Ovary (tissue), 9 donors: Measurements from ENCODE around the gene MRPL9. TPM values are rescaled to one million over a fixed set of nuclear protein-coding genes. Genes with fewer than 3 reads are reported as not detected.
"Not testable (repeated sequence)": the region's sequence is repeated elsewhere in the genome, so short reads cannot be mapped to it uniquely, and the experiment has no call there.

ENCODE experiments used
- DNase-seq, 5 donors: peaks; one replicate each; pipeline ENCODE4 v3.0.0-alpha.2; 2019 to 2020
- H3K27ac ChIP-seq, 2 donors: fragments of 200-600 bp; one replicate each; pipeline versions ENCODE4 v1.5.1 to v1.8.0; 2019 to 2022
- H3K27me3 ChIP-seq: fragments of 200-600 bp; one replicate; pipeline ENCODE4 v1.8.0; 2022
- H3K36me3 ChIP-seq: fragments of 200-600 bp; sonication (generic); one replicate; pipeline ENCODE4 v1.5.1; 2019
- H3K4me1 ChIP-seq: one replicate; pipeline ENCODE4 v1.8.1; 2013; ENCODE audit warnings: mild to moderate bottlenecking, moderate library complexity; ENCODE audit not compliant: insufficient read depth
- H3K4me3 ChIP-seq: fragments of 200-600 bp; sonication (generic); one replicate; pipeline ENCODE4 v1.5.1; 2017
- H3K9me3 ChIP-seq, 2 donors: fragments of 200-600 bp in 1 of 2; sonication (generic) in 1 of 2; one replicate each; pipeline versions ENCODE4 v1.5.1 to v1.8.1; 2013 to 2019; ENCODE audit warnings: mild to moderate bottlenecking in 1 of 2, moderate library complexity in 1 of 2
- CTCF ChIP-seq, 3 donors: fragments of 450-650 bp in 2 of 3; fragments of 200-600 bp in 1 of 3; IDR thresholded peaks; one replicate each; pipeline versions ENCODE4 v1.5.1 to v1.8.0; 2016 to 2022; ENCODE audit warnings: antibody characterized with exemption in 3 of 3, mild to moderate bottlenecking in 1 of 3
- EP300 ChIP-seq: sonication (generic); formaldehyde crosslinking; IDR thresholded peaks from one replicate; pipeline ENCODE4 v1.6.1; 2017; ENCODE audit warnings: antibody characterized with exemption
- POLR2A ChIP-seq: fragments of 450-650 bp; IDR thresholded peaks from one replicate; pipeline ENCODE4 v1.6.1; 2017; ENCODE audit warnings: antibody characterized with exemption, mild to moderate bottlenecking, moderate library complexity
- WGBS, 3 donors: extraction: QIAGEN DNeasy Blood & Tissue Kit in 1 of 3; methylation state at CpG; one replicate each; pipeline versions ENCODE4 v1.1.5 to v1.1.7; 2013 to 2017; 5-methylcytosine and 5-hydroxymethylcytosine counted together
- intact Hi-C, 4 donors: fragments of 100-400 bp; cut with DNase I; formaldehyde crosslinking; loops; one replicate each; pipeline versions ENCODE4 v1.11.0 to v1.15.1; 2022 to 2023
- polyA plus RNA-seq, 2 donors: library from polyadenylated mRNA; stranded (reverse); fragments of 200-250 nt in 1 of 2; fragments of 350-450 nt in 1 of 2; fragmentation: Illumina TruSeq in 1 of 2; extraction: RNeasy Lipid Tissue Mini Kit (QIAGEN cat#74804) in 1 of 2; gene quantifications; one replicate each; pipeline ENCODE4 v1.2.3, GENCODE V29; 2013 to 2014
- total RNA-seq, 7 donors: library from RNA; depleted of rRNA in 2 of 7; stranded (reverse); fragments of >200 nt in 2 of 7; fragmentation: NEBNext Ultra II Directional in 3 of 7; extraction: Animal tissue kit (Norgen Biotek cat#: 25700) in 3 of 7; gene quantifications; one replicate each; pipeline versions ENCODE4 v1.1.0 to v1.2.4, GENCODE V29; 2016 to 2023
- donor health status: DM: no; HTN: no; CAD: no; lungs with moderate emphysema.
- donor health status: DM: no; HTN: no; CAD: no.
- donor health status: Bipolar disorder and iron deficiency.
- donor health status: DM: yes; HTN: yes; CAD: no.
- donor health status: DM: no; HTN: no; CAD: no.
- donor health status: DM: yes; HTN: yes; CAD: no.

Gene MRPL9
- total and polyA plus RNA-seq, 9 donors = 40.2 to 86.8 (median 55.4) TPM

GRCh38 chr1:151774256-151774922 lies 11.1 kb upstream of the MRPL9 start:
- Histone ChIP-seq H3K4me1 (no peaks in the 10 kb centered on the region), H3K36me3 (no peaks in the 10 kb centered on the region), H3K9me3 (no peaks in the 10 kb centered on the region), H3K27me3 (no peaks in the 10 kb centered on the region), H3K4me3 (no peak overlapping the region), H3K27ac (no peak overlapping the region)
- intact Hi-C loops = no loop called here
- no peak for TF ChIP-seq CTCF (IDR thresholded peaks at IDR 0.05)
- no peak for TF ChIP-seq POLR2A
- no peak for TF ChIP-seq EP300
- 64 to 77% (median 69%) methylated on average over 3 of the region's 3 CpGs for WGBS, 3 donors
- DNase-seq = no peak

- Histone ChIP-seq H3K4me1 (no peaks in the 10 kb centered on the region), H3K9me3 (no peaks in the 10 kb centered on the region), H3K27me3 (no peaks in the 10 kb centered on the region), H3K36me3 (no peaks in the 10 kb centered on the region), H3K27ac (no peak overlapping the region), H3K4me3 (no peak overlapping the region)
- DNase-seq = no peak
- intact Hi-C loops = no loop called here
- TF ChIP-seq CTCF (IDR thresholded peaks at IDR 0.05) (no peak), POLR2A (no peak), EP300 (no peak)
- WGBS, 3 donors = 69 to 75% (median 71%) methylated on average over 5 of the region's 5 CpGs
Measured at GRCh38 chr1:151773702-151774101, 10.4 kb upstream of the MRPL9 start.

GRCh38 chr1:151769270-151769669 lies 6.0 kb upstream of the MRPL9 start:
- H3K27ac ChIP-seq, H3K36me3 ChIP-seq, intact Hi-C loops, H3K9me3 ChIP-seq, H3K27me3 ChIP-seq, DNase-seq, H3K4me1 ChIP-seq, H3K4me3 ChIP-seq: not testable (repeated sequence)
- WGBS, 3 donors = 88 to 94% (median 90%) methylated on average over 19 to 34 of the region's 34 CpGs

GRCh38 chr1:151768351-151769066 lies 5.2 kb upstream of the MRPL9 start:
- H3K36me3 ChIP-seq, H3K9me3 ChIP-seq, DNase-seq, H3K4me1 ChIP-seq, H3K27me3 ChIP-seq, H3K4me3 ChIP-seq, intact Hi-C loops, H3K27ac ChIP-seq: not testable (repeated sequence)
- 58 to 71% (median 62%) methylated on average over 2 to 7 of the region's 7 CpGs for WGBS, 3 donors

GRCh38 chr1:151763990-151764389 lies 694 bp upstream of the MRPL9 start:
- DNase-seq = no peak
- H3K4me1 ChIP-seq = peaks cover 2% of the 10 kb centered on the region
- no peaks in the 10 kb centered on the region for H3K9me3 ChIP-seq
- no peaks in the 10 kb centered on the region for H3K27me3 ChIP-seq
- 45 to 62% (median 56%) methylated on average over 10 of the region's 10 CpGs for WGBS, 3 donors
- TF ChIP-seq POLR2A = no peak
- TF ChIP-seq EP300 = no peak
- TF ChIP-seq CTCF (IDR thresholded peaks at IDR 0.05) = no peak
- peak overlapping the region; percentile 58 for H3K4me3 ChIP-seq
- intact Hi-C loops = no loop called here
- no peaks in the 10 kb centered on the region for H3K36me3 ChIP-seq
- H3K27ac ChIP-seq = peak overlapping the region; percentile 79 to 88
